ENCODE measurements around the gene COPZ1. TPM values are rescaled to one million over a fixed set of nuclear protein-coding genes. Genes with fewer than 3 reads are reported as not detected.

The COPZ1 gene
- total RNA-seq, 3 donors from 2014 or later (not counting 1 experiment from before 2014, with no cell fraction given) = 66.3 to 83.6 (median 79.7) TPM

GRCh38 chr12:54389134-54389508 lies 64.2 kb downstream of the COPZ1 start:
- Mint-ChIP-seq H3K4me3 (no peak overlapping the region), H3K9me3 (no peaks in the 10 kb centered on the region), H3K4me1 (peaks cover 17 to 29% of the 10 kb centered on the region in 2 donors), H3K36me3 (no peaks in the 10 kb centered on the region), H3K27me3 (ENCODE audit: low read depth in 2 of 2) (no peaks in the 10 kb centered on the region), H3K27ac (no peak overlapping the region)
- no peak overlapping the region for H3K27ac ChIP-seq (ENCODE audit: low read length)
- no peak for DNase-seq
- H3K27me3 ChIP-seq (ENCODE audit: control insufficient read depth, insufficient read depth, low read length) = no peaks in the 10 kb centered on the region
- 85% methylated on average over 2 of the region's 3 CpGs for WGBS (ENCODE audit: insufficient coverage)
- intact Hi-C loops (cut with micrococcal nuclease) = no loop called here
- TF ChIP-seq CTCF (IDR thresholded peaks at IDR 0.05) = no peak
- H3K4me1 ChIP-seq (ENCODE audit: control insufficient read depth, insufficient read depth, low read length) = peaks cover 57% of the 10 kb centered on the region
- no peaks in the 10 kb centered on the region for H3K9me3 ChIP-seq (ENCODE audit: control insufficient read depth, insufficient read depth, low read length)
- H3K4me3 ChIP-seq (ENCODE audit: low read length) = no peak overlapping the region
- H3K36me3 ChIP-seq (ENCODE audit: control insufficient read depth, insufficient read depth, low read length) = peaks cover 5% of the 10 kb centered on the region
- no peak for ATAC-seq

- WGBS (ENCODE audit: insufficient coverage) = 92% methylated on average over 5 of the region's 5 CpGs
- no peak overlapping the region for H3K27ac ChIP-seq (ENCODE audit: low read length)
- H3K36me3 Mint-ChIP-seq = no peaks in the 10 kb centered on the region
- DNase-seq (no peak), ATAC-seq (no peak)
- intact Hi-C loops (cut with micrococcal nuclease) = no loop called here
- peaks cover 22 to 35% of the 10 kb centered on the region in 2 donors for H3K4me1 Mint-ChIP-seq
- H3K36me3 ChIP-seq (ENCODE audit: control insufficient read depth, insufficient read depth, low read length) = peaks cover 11% of the 10 kb centered on the region
- no peaks in the 10 kb centered on the region for H3K27me3 ChIP-seq (ENCODE audit: control insufficient read depth, insufficient read depth, low read length)
- H3K4me1 ChIP-seq (ENCODE audit: control insufficient read depth, insufficient read depth, low read length) = peaks cover 57% of the 10 kb centered on the region
- H3K4me3 ChIP-seq (ENCODE audit: low read length) = no peak overlapping the region
- H3K4me3 Mint-ChIP-seq = peak overlapping the region; percentile 32
- TF ChIP-seq CTCF (IDR thresholded peaks at IDR 0.05) = no peak
- H3K9me3 Mint-ChIP-seq = no peaks in the 10 kb centered on the region
- no peaks in the 10 kb centered on the region for H3K9me3 ChIP-seq (ENCODE audit: control insufficient read depth, insufficient read depth, low read length)
- no peaks in the 10 kb centered on the region for H3K27me3 Mint-ChIP-seq (ENCODE audit: low read depth in 2 of 2)
- peak overlapping the region in 1 of 2 donors; percentile 17 for H3K27ac Mint-ChIP-seq
Observed at GRCh38 chr12:54389607-54390175, 64.8 kb downstream of the COPZ1 start.

GRCh38 chr12:54390176-54390667 lies 65.3 kb downstream of the COPZ1 start:
- ATAC-seq = no peak
- no peaks in the 10 kb centered on the region for H3K9me3 Mint-ChIP-seq
- intact Hi-C loops (cut with micrococcal nuclease) = no loop called here
- no peaks in the 10 kb centered on the region for H3K36me3 Mint-ChIP-seq
- no peaks in the 10 kb centered on the region for H3K27me3 Mint-ChIP-seq (ENCODE audit: low read depth in 2 of 2)
- Histone ChIP-seq H3K4me1 (ENCODE audit: control insufficient read depth, insufficient read depth, low read length) (peaks cover 54% of the 10 kb centered on the region), H3K9me3 (ENCODE audit: control insufficient read depth, insufficient read depth, low read length) (no peaks in the 10 kb centered on the region), H3K36me3 (ENCODE audit: control insufficient read depth, insufficient read depth, low read length) (peaks cover 16% of the 10 kb centered on the region), H3K4me3 (ENCODE audit: low read length) (no peak overlapping the region), H3K27ac (ENCODE audit: low read length) (no peak overlapping the region), H3K27me3 (ENCODE audit: control insufficient read depth, insufficient read depth, low read length) (no peaks in the 10 kb centered on the region)
- H3K4me3 Mint-ChIP-seq = peak overlapping the region; percentile 65
- H3K27ac Mint-ChIP-seq = peak overlapping the region in 1 of 2 donors; percentile 17
- no peak for TF ChIP-seq CTCF (IDR thresholded peaks at IDR 0.05)
- peaks cover 22 to 39% of the 10 kb centered on the region in 2 donors for H3K4me1 Mint-ChIP-seq
- DNase-seq = no peak
- WGBS (ENCODE audit: insufficient coverage) = 44% methylated on average over 3 of the region's 7 CpGs
